Effector CD8-positive, alpha-beta T cell (primary cell): Measurements from ENCODE around the gene ANK3.

Experiments used
- DNase-seq: peaks from one replicate; lab custom pipeline; 2025; lab: John Stamatoyannopoulos, UW

The ANK3 gene

GRCh38 chr10:60414111-60414510, 24.4 kb upstream of the ANK3 start:
- DNase-seq: no peak

- no peak for DNase-seq
Observed at GRCh38 chr10:60413306-60414012, 23.8 kb upstream of the ANK3 start.

DNA sequence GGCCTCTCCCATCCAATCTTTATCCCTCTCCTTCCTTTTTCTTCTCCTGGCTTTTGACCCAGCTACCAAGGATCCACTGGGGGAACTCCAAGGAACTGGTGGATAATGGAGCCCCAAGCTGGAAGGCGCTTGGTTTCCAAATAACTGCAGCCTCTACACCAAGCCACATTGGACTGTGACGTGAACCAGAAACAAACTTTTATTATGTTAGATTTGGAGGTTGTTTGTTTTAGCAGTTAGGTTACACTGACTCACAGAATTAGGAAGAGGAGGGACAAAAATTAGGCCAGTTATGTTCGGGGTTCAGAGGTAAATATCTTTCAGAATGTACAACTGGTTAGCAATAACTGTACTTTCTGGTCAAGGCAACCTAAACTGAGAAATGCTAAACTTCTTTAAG, 21.3 kb upstream of the ANK3 start:
- DNase-seq: no peak

- DNase-seq: no peak
Observed at GRCh38 chr10:60409202-60409601, 19.5 kb upstream of the ANK3 start.

GRCh38 chr10:60406182-60406581, 16.5 kb upstream of the ANK3 start:
- DNase-seq: no peak

GRCh38 chr10:60405172-60405571, 15.5 kb upstream of the ANK3 start:
- DNase-seq: no peak

GRCh38 chr10:60403168-60403873, 13.6 kb upstream of the ANK3 start:
- DNase-seq: no peak

GRCh38 chr10:60400366-60400765, 10.7 kb upstream of the ANK3 start:
- DNase-seq: no peak

GRCh38 chr10:60399328-60399727, 9.7 kb upstream of the ANK3 start:
- no peak for DNase-seq

DNA sequence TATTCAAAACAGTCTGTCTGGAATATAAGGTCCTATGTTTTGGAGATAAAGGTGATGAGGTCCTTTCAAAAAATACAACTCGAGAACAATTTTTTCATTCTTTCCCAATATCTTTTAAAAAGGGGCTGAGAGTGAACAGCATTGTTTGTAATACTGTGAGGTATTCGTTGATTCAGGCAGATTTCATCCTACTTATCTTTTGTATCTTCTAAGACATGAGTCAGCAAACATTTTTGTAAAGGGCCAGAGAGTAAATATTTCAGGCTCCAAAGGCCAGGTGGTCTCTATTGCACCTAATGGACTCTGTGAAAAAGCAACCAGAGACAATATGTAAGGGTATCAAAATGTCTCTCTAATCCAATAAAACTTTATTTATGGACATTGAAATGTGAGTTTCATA, 8.1 kb upstream of the ANK3 start:
- no peak for DNase-seq

DNA sequence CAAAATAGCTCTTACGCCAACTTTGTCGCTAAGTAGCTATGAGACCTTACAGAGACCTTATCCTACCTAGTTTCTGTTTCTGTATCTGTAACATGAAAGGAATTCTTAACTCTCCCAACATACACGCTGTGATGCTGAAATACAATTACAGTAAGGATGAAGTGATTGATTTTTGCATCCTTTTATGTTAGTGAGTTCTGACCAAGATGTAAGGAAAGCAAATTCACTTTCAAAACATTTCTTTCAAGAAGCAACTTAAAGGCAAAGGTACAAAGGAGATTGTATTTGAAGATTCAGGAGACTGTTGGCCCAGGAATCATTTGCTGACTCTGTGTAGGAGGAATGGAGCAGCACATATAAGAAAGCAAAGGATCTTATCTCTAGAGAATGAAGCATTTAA, 7.1 kb upstream of the ANK3 start:
- no peak for DNase-seq

DNA sequence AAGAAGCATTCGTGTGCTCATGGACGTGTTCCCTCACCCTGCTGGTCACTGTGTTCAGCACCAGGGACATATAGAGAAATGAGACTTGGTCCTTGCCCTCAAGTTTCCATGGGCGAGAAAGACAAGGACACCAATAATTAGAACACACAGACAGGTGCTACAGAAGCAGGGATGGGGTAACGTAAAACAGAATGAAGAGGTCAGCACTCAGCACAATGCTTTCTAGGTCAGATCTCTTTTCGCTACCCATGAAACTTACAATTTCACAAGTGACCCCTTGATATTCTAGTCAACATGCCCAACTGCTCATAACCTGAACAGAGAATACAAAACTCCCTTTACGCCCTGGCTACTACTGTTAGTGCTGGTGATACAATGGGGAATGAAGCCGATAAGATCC, 6.0 kb upstream of the ANK3 start:
- DNase-seq: no peak

GRCh38 chr10:60394446-60394845, 4.8 kb upstream of the ANK3 start:
- no peak for DNase-seq

DNA sequence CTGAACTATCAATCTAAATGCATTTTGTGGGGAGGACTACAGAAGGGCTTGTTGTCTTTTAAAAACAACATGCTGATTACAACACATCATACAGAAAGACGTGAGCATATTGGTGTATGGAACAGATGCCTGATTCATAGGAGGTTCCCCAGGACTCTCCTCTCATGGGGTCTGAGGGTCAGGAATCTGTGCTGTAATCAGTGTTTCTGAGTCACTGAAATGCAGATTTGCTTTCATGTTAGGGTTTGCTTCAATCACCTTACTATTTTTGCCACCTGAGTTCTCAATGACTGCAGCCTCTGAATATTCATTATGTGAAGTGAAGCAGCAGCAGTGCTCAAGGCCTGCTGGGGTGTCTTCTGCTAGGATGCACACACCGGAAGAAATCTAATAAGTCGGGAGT, 550 bp upstream of the ANK3 start:
- DNase-seq: no peak

DNA sequence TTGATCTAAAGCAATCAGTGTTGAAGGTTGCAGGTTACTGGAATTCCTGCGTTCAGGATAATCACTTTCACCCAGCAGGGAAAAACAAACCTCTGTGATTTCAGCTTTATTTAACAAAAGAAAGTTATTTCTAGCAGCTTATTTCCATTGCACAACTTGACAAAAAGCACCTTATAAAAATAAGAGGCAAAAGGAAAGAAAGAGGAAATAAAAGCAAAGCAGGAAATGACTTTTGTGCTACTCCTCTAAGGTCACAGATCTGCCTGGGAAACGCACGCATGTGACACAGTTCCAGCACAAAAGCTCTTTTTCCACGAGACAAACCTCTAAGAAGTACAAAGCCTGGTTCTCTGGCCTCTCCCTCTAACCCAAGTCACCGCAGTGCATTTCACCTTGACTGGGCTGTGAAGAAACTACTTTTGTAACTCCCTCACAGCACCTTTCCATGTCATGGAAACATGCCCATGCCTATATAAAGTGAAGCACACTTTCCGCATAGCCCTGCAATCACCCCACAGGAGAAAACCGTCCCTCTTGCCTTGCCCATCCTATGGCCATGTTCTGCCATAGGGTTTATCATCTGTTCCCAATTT, 870 bp downstream of the ANK3 start:
- DNase-seq: no peak

GRCh38 chr10:60388116-60388625, 1.5 kb downstream of the ANK3 start:
- no peak for DNase-seq

DNA sequence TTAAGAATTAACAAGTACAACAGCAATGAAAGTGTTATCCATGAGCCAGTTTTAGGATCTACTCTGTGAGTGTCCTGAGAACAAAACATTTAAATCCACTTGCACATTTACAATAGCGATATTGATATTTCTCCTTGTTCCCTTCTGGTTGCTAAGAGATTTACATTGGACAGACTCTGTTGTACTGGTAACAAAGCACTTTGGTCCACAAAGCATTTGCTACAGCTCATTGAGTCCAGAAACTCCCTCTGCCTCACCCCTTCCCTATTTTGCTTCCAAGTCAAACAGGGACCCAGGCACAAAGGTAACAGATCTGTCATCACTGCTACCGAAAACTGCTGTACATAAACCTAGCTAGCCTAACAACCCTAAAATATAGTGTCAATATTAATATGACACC, 2.1 kb downstream of the ANK3 start:
- DNase-seq: no peak

GRCh38 chr10:60385399-60385738, 4.3 kb downstream of the ANK3 start:
- DNase-seq: no peak

GRCh38 chr10:60384708-60385398, 4.8 kb downstream of the ANK3 start:
- no peak for DNase-seq

- DNase-seq: no peak
Observed at GRCh38 chr10:60384011-60384410, 5.7 kb downstream of the ANK3 start.

- DNase-seq: no peak
Observed at GRCh38 chr10:60382946-60383681, 6.6 kb downstream of the ANK3 start.

GRCh38 chr10:60380781-60381180, 8.9 kb downstream of the ANK3 start:
- no peak for DNase-seq
